NT2/D1 (cell line): ENCODE measurements around the gene NHSL1.

Experiments
- SUZ12 ChIP-seq: IDR thresholded peaks from 2 replicates; pipeline ENCODE4 v1.6.1; 2011; ENCODE audit not compliant: insufficient read length, insufficient read depth; ENCODE audit errors: extremely low read depth
- YY1 ChIP-seq: IDR thresholded peaks from 2 replicates; pipeline ENCODE4 v1.6.1; 2011; ENCODE audit not compliant: insufficient read length, insufficient read depth
- ZNF274 ChIP-seq: IDR thresholded peaks from 2 replicates; pipeline ENCODE4 v1.6.1; 2011; ENCODE audit warnings: mild to moderate bottlenecking, low read depth, low read length

- TF ChIP-seq YY1 (no peak), SUZ12 (no peak), ZNF274 (no peak)
These were observed 16.5 kb downstream of the NHSL1 start for GRCh38 chr6:138482816-138483215.
